Bronchial epithelial cell (primary cell): ENCODE measurements around the gene MYL12B. TPM values are rescaled to one million over a fixed set of nuclear protein-coding genes. Genes with fewer than 3 reads are reported as not detected.

Source experiments
- DNase-seq: peaks from one replicate; pipeline ENCODE4 v3.0.0-alpha.2; 2010; ENCODE audit warnings: low read depth
- FAIRE-seq: peaks from 2 replicates; lab custom pipeline; 2011; peaks lifted over from hg19 to GRCh38; lab: Jason Lieb, UNC
- H3K27me3 ChIP-seq: 2 replicates; pipeline ENCODE4 v1.5.1; 2011; ENCODE audit warnings: low read length; ENCODE audit not compliant: control insufficient read depth, insufficient read depth
- H3K36me3 ChIP-seq: 2 replicates; pipeline ENCODE4 v1.5.1; 2011; ENCODE audit warnings: low read length; ENCODE audit not compliant: control insufficient read depth, insufficient read depth
- H3K4me3 ChIP-seq: 2 replicates; pipeline ENCODE4 v1.5.1; 2011; ENCODE audit warnings: mild to moderate bottlenecking, low read depth, low read length, control low read depth
- total RNA-seq: library from RNA; depleted of rRNA; stranded (reverse); fragments of >200 nt; gene quantifications from 2 replicates; pipeline ENCODE4 v1.2.1, GENCODE V29; 2014
- TF ChIP-seq, protein P1 (sequence below): IDR thresholded peaks from 2 replicates; pipeline ENCODE4 v1.5.1; 2011; ENCODE audit warnings: mild to moderate bottlenecking, moderate library complexity, low read length, control low read depth, inconsistent platforms; ENCODE audit not compliant: insufficient read depth, severe bottlenecking

The MYL12B gene
- total RNA-seq, 1 donor from 2014 or later: 649 TPM

GRCh38 chr18:3293196-3293951 lies 31.4 kb downstream of the MYL12B start:
- Histone ChIP-seq H3K27me3 (no peaks in the 10 kb centered on the region), H3K36me3 (no peaks in the 10 kb centered on the region), H3K4me3 (no peak overlapping the region)
- TF ChIP-seq, protein P1, sequence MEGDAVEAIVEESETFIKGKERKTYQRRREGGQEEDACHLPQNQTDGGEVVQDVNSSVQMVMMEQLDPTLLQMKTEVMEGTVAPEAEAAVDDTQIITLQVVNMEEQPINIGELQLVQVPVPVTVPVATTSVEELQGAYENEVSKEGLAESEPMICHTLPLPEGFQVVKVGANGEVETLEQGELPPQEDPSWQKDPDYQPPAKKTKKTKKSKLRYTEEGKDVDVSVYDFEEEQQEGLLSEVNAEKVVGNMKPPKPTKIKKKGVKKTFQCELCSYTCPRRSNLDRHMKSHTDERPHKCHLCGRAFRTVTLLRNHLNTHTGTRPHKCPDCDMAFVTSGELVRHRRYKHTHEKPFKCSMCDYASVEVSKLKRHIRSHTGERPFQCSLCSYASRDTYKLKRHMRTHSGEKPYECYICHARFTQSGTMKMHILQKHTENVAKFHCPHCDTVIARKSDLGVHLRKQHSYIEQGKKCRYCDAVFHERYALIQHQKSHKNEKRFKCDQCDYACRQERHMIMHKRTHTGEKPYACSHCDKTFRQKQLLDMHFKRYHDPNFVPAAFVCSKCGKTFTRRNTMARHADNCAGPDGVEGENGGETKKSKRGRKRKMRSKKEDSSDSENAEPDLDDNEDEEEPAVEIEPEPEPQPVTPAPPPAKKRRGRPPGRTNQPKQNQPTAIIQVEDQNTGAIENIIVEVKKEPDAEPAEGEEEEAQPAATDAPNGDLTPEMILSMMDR: no peak
- DNase-seq: no peak
- FAIRE-seq: peak; percentile 28

DNA sequence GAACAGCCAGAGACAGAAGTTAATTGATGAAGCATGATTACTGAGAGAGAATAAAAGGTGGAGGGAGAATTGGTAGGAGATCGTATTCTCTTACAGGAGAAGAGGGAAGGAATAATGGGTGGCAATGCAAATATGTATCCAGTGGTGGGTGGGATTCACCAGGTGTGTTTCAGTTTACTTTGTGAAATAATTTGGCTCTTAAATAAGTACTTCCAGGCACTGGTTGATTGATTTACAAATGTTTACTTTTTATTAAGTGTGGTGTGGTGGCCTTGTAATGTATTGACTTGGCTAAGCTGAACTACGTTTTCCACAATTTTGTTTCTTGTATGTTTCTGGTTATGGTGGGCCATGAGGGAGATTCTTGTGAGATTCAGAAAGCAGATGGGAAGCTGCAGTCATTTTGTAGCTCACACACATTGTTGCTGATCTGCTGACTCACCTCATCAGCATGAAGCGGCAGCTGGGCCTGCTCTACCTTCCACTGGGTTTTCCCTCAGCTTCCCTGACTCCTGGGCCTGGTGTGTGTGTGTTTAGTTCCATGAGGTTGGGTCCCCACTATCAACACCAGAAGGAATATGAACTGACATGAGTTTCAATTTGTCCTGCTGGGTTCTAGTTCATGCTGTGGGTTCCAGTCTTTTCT lies 32.6 kb downstream of the MYL12B start:
- H3K36me3 ChIP-seq: no peaks in the 10 kb centered on the region
- no peaks in the 10 kb centered on the region for H3K27me3 ChIP-seq
- FAIRE-seq (no peak), DNase-seq (no peak)
- no peak overlapping the region for H3K4me3 ChIP-seq
- TF ChIP-seq, protein P1: no peak

- Histone ChIP-seq H3K27me3 (no peaks in the 10 kb centered on the region), H3K4me3 (peak overlapping the region; percentile 61), H3K36me3 (no peaks in the 10 kb centered on the region)
- peak; percentile 92 for DNase-seq
- TF ChIP-seq, protein P1: peak; percentile 73
- FAIRE-seq: no peak
Measured at GRCh38 chr18:3297025-3297984, 35.4 kb downstream of the MYL12B start.

DNA sequence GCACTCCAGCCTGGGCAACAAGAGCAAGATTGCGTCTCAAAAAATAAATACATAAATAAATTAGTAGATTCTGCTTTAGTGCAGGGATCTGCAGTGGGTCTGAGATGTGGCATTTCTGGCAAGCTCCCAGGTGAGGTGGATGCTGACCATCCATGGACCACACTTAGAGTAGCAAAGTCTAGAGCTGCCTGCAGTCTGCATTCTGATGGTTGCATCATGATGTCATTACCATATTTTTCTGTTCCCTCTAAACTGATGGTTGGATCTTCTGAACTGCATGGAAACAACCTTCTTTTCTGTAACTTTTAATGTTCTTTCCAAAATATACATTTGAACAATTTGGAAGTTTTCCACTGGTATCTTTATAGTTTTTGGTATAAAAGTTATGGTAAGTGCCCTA lies 42.9 kb downstream of the MYL12B start:
- no peak for DNase-seq
- TF ChIP-seq, protein P1: no peak
- no peak overlapping the region for H3K4me3 ChIP-seq
- no peak for FAIRE-seq
- H3K36me3 ChIP-seq: no peaks in the 10 kb centered on the region
- no peaks in the 10 kb centered on the region for H3K27me3 ChIP-seq

DNA sequence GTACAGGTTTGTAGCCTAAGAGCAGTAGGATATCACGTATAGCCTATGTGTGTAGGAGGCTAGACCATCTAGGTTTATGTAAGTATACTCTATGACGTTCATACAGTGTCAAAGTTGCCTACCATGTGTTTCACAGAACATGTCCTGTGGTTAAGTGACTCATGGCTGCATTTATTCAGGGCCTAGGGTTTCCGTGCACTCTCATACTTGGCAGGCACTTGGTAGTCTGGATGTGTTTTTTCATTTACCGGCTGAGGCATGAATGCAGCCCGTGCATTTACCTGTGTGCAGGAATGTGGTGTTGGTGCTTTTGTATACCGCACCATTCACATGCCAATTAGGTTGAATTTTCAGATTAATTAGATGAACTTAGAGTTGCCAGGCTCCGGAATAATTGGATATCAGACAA lies 43.4 kb downstream of the MYL12B start:
- TF ChIP-seq, protein P1: no peak
- Histone ChIP-seq H3K4me3 (no peak overlapping the region), H3K36me3 (no peaks in the 10 kb centered on the region), H3K27me3 (no peaks in the 10 kb centered on the region)
- DNase-seq (peak; percentile 99), FAIRE-seq (peak; percentile 50)
